ENCODE data around the gene SOX1. TPM values are rescaled to one million over a fixed set of nuclear protein-coding genes. Genes with fewer than 3 reads are reported as not detected.
A peak's percentile ranks its signal among the peaks of the same experiment; 100 is the strongest.

SOX1 gene
- total and polyA plus RNA-seq, 4 donors, result 0.09 TPM; not detected in 3

- Histone ChIP-seq H3K9ac (ENCODE audit: insufficient read depth in 1 of 2, low read length in 2 of 2) (no peak overlapping the region), H3K9me3 (ENCODE audit: control insufficient read depth in 4 of 4, insufficient read depth in 3 of 4, low read length in 3 of 4) (peaks cover 0 to 1% (median 0%) of the 10 kb centered on the region in 4 donors), H3K36me3 (ENCODE audit: control insufficient read depth in 4 of 4, insufficient read depth in 4 of 4, low read length in 4 of 4) (no peaks in the 10 kb centered on the region), H3K27ac (ENCODE audit: low read depth in 1 of 2, low read length in 1 of 2) (no peak overlapping the region), H3K4me1 (ENCODE audit: control insufficient read depth in 5 of 5, insufficient read depth in 5 of 5, low read length in 5 of 5) (peaks cover 0 to 22% (median 0%) of the 10 kb centered on the region in 5 donors), H3K4me3 (no peak overlapping the region), H3K27me3 (ENCODE audit: control insufficient read depth in 3 of 3, insufficient read depth in 3 of 3, low read length in 2 of 3) (peaks cover 14 to 89% (median 74%) of the 10 kb centered on the region in 3 donors)
- WGBS, 2 donors, result 3 to 4% methylated on average over 73 to 76 of the region's 76 CpGs
- no peak for TF ChIP-seq CTCF (IDR thresholded peaks at IDR 0.05; ENCODE audit: control extremely low read depth, extremely low read depth)
- no peak for ATAC-seq (ENCODE audit: insufficient read depth, low FRiP score)
- peak; percentile 56 to 67 (median 66) for DNase-seq
These were observed 37.3 kb downstream of the SOX1 start for GRCh38 chr13:112103961-112104880.

DNA sequence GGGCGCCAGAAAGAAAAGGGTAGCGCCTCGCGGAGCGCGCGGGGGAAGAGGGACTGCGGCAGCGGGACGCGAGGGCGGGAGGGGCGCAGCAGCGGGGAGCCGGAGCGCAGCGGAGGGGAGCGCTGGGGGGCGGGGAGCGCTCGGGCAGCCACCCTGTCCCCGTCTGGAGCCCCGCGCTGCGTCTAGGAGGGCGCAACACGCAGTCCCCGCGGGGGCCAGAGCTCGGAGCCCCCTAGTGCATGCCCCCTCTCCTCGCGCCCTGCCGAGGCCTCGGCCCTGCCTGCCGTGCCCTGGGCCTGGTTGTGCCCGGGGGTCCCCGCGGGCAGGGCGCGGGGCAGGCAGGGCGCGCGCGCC is 37.9 kb downstream of the SOX1 start:
- H3K4me3 ChIP-seq, result no peak overlapping the region
- 4 to 5% methylated on average over 22 to 44 of the region's 44 CpGs for whole genome bisulfite sequencing, 2 donors
- H3K36me3 ChIP-seq (ENCODE audit: control insufficient read depth in 4 of 4, insufficient read depth in 4 of 4, low read length in 4 of 4), result no peaks in the 10 kb centered on the region
- no peak for TF ChIP-seq CTCF (IDR thresholded peaks at IDR 0.05; ENCODE audit: control extremely low read depth, extremely low read depth)
- H3K9me3 ChIP-seq (ENCODE audit: control insufficient read depth in 4 of 4, insufficient read depth in 3 of 4, low read length in 3 of 4), result peaks cover 0 to 1% (median 0%) of the 10 kb centered on the region in 4 donors
- no peak overlapping the region for H3K27ac ChIP-seq (ENCODE audit: low read depth in 1 of 2, low read length in 1 of 2)
- no peak for DNase-seq
- peaks cover 14 to 89% (median 77%) of the 10 kb centered on the region in 3 donors for H3K27me3 ChIP-seq (ENCODE audit: control insufficient read depth in 3 of 3, insufficient read depth in 3 of 3, low read length in 2 of 3)
- no peak overlapping the region for H3K9ac ChIP-seq (ENCODE audit: insufficient read depth in 1 of 2, low read length in 2 of 2)
- no peak for ATAC-seq (ENCODE audit: insufficient read depth, low FRiP score)
- peaks cover 0 to 22% (median 0%) of the 10 kb centered on the region in 5 donors for H3K4me1 ChIP-seq (ENCODE audit: control insufficient read depth in 5 of 5, insufficient read depth in 5 of 5, low read length in 5 of 5)

DNA sequence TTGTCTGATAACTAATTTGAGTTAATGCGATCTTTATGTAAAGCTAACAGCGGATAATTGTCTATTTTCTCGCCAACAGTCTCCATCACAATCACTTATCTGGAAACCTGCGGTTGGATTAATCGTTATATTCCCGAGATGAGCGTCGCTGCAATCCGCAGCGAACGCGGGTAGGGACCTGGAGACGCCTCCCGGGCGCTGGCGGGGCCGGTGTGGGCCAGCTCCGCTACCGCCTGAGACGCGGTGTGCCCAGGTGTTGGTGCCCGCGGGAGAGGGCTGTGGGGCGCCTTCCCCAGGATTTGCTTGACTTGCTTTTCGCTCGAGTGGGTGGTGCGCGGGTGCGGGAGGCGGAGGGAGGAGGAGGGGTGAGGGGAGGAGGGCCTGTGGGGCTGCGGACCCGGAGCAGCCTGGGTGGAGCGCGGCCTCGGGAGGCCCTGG is 38.3 kb downstream of the SOX1 start:
- Histone ChIP-seq H3K36me3 (ENCODE audit: control insufficient read depth in 4 of 4, insufficient read depth in 4 of 4, low read length in 4 of 4) (no peaks in the 10 kb centered on the region), H3K9me3 (ENCODE audit: control insufficient read depth in 4 of 4, insufficient read depth in 3 of 4, low read length in 3 of 4) (peaks cover 0 to 1% (median 0%) of the 10 kb centered on the region in 4 donors), H3K4me1 (ENCODE audit: control insufficient read depth in 5 of 5, insufficient read depth in 5 of 5, low read length in 5 of 5) (peaks cover 0 to 22% (median 0%) of the 10 kb centered on the region in 5 donors), H3K27ac (ENCODE audit: low read depth in 1 of 2, low read length in 1 of 2) (no peak overlapping the region), H3K9ac (ENCODE audit: insufficient read depth in 1 of 2, low read length in 2 of 2) (no peak overlapping the region), H3K27me3 (ENCODE audit: control insufficient read depth in 3 of 3, insufficient read depth in 3 of 3, low read length in 2 of 3) (peaks cover 14 to 89% (median 80%) of the 10 kb centered on the region in 3 donors), H3K4me3 (no peak overlapping the region)
- no peak for TF ChIP-seq CTCF (IDR thresholded peaks at IDR 0.05; ENCODE audit: control extremely low read depth, extremely low read depth)
- no peak for DNase-seq
- WGBS, 2 donors, result 7% methylated on average over 33 to 35 of the region's 35 CpGs
- ATAC-seq (ENCODE audit: insufficient read depth, low FRiP score), result no peak

Measured in lung (tissue), 12 donors.